ENCODE measurements around the gene JAK2. TPM values are rescaled to one million over a fixed set of nuclear protein-coding genes. Genes with fewer than 3 reads are reported as not detected.

The JAK2 gene
- total RNA-seq, 2 experiments from 2014 or later: 28.4 to 29.0 TPM

- ATAC-seq: no peak
- no peak overlapping the region for H3K27ac Mint-ChIP-seq
- H3K27me3 Mint-ChIP-seq: no peaks in the 10 kb centered on the region
- no peak for DNase-seq
- H3K9me3 Mint-ChIP-seq: peaks cover 5% of the 10 kb centered on the region
- H3K4me1 Mint-ChIP-seq (ENCODE audit: low read depth): peaks cover 2% of the 10 kb centered on the region
- intact Hi-C loops (cut with micrococcal nuclease): no loop called here
- POLR2A ChIA-PET: interaction anchor here (0.7 kb wide), 1 partner anchor 58 kb away, joined by 3 read pairs; no protein-coding TSS in a partner anchor
- no peak overlapping the region for H3K4me3 Mint-ChIP-seq
- peaks cover 54% of the 10 kb centered on the region for H3K36me3 Mint-ChIP-seq (ENCODE audit: low read depth)
- CTCF ChIA-PET: interaction anchor here (1.5 kb wide), 1 partner anchor 10 kb away, joined by 3 read pairs; no protein-coding TSS in a partner anchor
- no peak for TF ChIP-seq CTCF (IDR thresholded peaks at IDR 0.05)
Observed at GRCh38 chr9:5040730-5041389, 55.8 kb downstream of the JAK2 start.

GRCh38 chr9:5041390-5042115 is 56.5 kb downstream of the JAK2 start:
- Mint-ChIP-seq H3K27ac (no peak overlapping the region), H3K27me3 (no peaks in the 10 kb centered on the region), H3K4me1 (ENCODE audit: low read depth) (peaks cover 2% of the 10 kb centered on the region), H3K4me3 (no peak overlapping the region), H3K36me3 (ENCODE audit: low read depth) (peaks cover 59% of the 10 kb centered on the region), H3K9me3 (peaks cover 5% of the 10 kb centered on the region)
- POLR2A ChIA-PET: no interaction called here
- DNase-seq (no peak), ATAC-seq (no peak)
- CTCF ChIA-PET: interaction anchor here (1.5 kb wide), 1 partner anchor 11 kb away, joined by 3 read pairs; no protein-coding TSS in a partner anchor
- intact Hi-C loops (cut with micrococcal nuclease): no loop called here
- TF ChIP-seq CTCF (IDR thresholded peaks at IDR 0.05): no peak

- Mint-ChIP-seq H3K4me1 (ENCODE audit: low read depth) (peaks cover 2% of the 10 kb centered on the region), H3K9me3 (peaks cover 5% of the 10 kb centered on the region), H3K27me3 (no peaks in the 10 kb centered on the region), H3K27ac (no peak overlapping the region), H3K4me3 (no peak overlapping the region), H3K36me3 (ENCODE audit: low read depth) (peaks cover 61% of the 10 kb centered on the region)
- CTCF ChIA-PET: no interaction called here
- POLR2A ChIA-PET: no interaction called here
- no peak for DNase-seq
- intact Hi-C loops (cut with micrococcal nuclease): no loop called here
- no peak for ATAC-seq
- no peak for TF ChIP-seq CTCF (IDR thresholded peaks at IDR 0.05)
Observed at GRCh38 chr9:5042661-5043178, 57.6 kb downstream of the JAK2 start.

- ChIA-PET POLR2A (no interaction called here), CTCF (no interaction called here)
- TF ChIP-seq CTCF (IDR thresholded peaks at IDR 0.05): no peak
- Mint-ChIP-seq H3K36me3 (ENCODE audit: low read depth) (peaks cover 64% of the 10 kb centered on the region), H3K27ac (peak overlapping the region; percentile 66), H3K4me3 (no peak overlapping the region), H3K9me3 (peaks cover 5% of the 10 kb centered on the region), H3K27me3 (no peaks in the 10 kb centered on the region), H3K4me1 (ENCODE audit: low read depth) (peaks cover 2% of the 10 kb centered on the region)
- ATAC-seq (no peak), DNase-seq (no peak)
- intact Hi-C loops (cut with micrococcal nuclease): no loop called here
Observed at GRCh38 chr9:5043381-5043780, 58.3 kb downstream of the JAK2 start.

GRCh38 chr9:5044160-5044559 is 59.1 kb downstream of the JAK2 start:
- no peaks in the 10 kb centered on the region for H3K27me3 Mint-ChIP-seq
- no peak for TF ChIP-seq CTCF (IDR thresholded peaks at IDR 0.05)
- peaks cover 2% of the 10 kb centered on the region for H3K4me1 Mint-ChIP-seq (ENCODE audit: low read depth)
- ChIA-PET CTCF (interaction anchor here (0.8 kb wide), 1 partner anchor 556 kb away, joined by 3 read pairs; no protein-coding TSS in a partner anchor), POLR2A (no interaction called here)
- H3K9me3 Mint-ChIP-seq: peaks cover 5% of the 10 kb centered on the region
- ATAC-seq (no peak), DNase-seq (no peak)
- intact Hi-C loops (cut with micrococcal nuclease): no loop called here
- no peak overlapping the region for H3K27ac Mint-ChIP-seq
- H3K4me3 Mint-ChIP-seq: no peak overlapping the region
- H3K36me3 Mint-ChIP-seq (ENCODE audit: low read depth): peaks cover 64% of the 10 kb centered on the region
